CD4-positive, alpha-beta T cell treated with Interleukin-15 for 1 hour (primary cell): ENCODE measurements around the gene GPC6.

Source experiments
- DNase-seq: peaks from one replicate; pipeline ENCODE4 v3.0.0-alpha.2; 2020

GPC6 gene

GRCh38 chr13:93753639-93754038 is 527.0 kb downstream of the GPC6 start:
- DNase-seq: no peak

DNA sequence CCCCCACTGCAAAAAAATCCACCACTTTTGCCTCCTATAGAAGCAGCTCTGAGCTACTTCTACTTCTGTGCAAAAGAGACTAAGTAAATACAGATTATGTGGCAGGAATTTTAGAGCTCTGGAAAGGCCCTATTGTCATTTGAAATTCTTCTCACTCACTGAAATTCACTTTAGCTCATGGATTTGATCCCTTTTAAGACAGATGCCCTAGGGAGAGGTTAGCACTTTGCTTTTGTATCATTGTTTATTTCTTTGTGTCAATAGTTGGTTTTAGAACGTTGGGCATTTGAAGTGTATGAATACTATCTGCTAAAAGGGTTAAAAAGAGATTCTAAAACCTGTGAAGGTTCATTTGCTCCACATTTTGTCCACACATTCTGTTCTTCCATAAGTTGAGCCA is 528.7 kb downstream of the GPC6 start:
- DNase-seq: no peak

GRCh38 chr13:93758575-93758974 is 532.0 kb downstream of the GPC6 start:
- no peak for DNase-seq

GRCh38 chr13:93762708-93763426 is 536.3 kb downstream of the GPC6 start:
- no peak for DNase-seq

DNA sequence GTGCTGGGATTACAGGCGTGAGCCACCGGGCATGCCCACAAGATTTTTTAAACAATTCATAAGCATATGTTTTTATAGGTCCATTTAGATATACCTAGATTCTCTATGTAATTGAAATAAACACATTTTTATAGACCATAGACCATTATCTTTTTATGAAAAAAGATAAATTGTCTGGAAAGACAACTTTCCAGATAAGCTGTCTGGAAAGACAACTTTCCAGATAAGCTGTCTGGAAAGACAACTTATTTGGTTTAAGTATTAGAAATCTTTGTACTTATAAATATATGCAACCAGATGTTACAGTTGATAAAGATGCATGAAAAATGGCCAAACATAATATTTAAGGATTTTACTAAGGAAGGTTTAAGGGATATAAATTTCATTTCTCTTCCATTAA is 538.5 kb downstream of the GPC6 start:
- DNase-seq: no peak

DNA sequence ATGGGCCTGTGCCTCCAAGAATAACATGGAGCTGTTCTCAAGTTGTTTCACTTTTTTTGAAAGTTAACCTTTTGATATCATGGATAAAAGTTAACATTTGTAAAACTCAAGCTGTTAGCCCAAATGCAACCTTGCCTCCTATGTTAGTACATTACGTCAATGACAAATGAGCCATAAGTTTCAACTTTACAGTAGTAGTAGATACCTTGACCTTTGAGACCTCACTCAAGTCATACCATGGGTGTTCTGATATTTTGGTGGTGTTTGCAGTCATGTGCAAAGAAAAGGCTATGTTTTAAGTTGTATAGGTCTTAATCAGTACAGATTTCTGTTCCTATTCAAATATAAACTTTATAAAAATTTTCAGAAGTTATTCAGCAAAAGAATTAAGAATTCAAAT is 539.2 kb downstream of the GPC6 start:
- DNase-seq: no peak

GRCh38 chr13:93766719-93767118 is 540.1 kb downstream of the GPC6 start:
- DNase-seq: no peak

- DNase-seq: no peak
Measured at GRCh38 chr13:93767180-93767916, 540.7 kb downstream of the GPC6 start.

DNA sequence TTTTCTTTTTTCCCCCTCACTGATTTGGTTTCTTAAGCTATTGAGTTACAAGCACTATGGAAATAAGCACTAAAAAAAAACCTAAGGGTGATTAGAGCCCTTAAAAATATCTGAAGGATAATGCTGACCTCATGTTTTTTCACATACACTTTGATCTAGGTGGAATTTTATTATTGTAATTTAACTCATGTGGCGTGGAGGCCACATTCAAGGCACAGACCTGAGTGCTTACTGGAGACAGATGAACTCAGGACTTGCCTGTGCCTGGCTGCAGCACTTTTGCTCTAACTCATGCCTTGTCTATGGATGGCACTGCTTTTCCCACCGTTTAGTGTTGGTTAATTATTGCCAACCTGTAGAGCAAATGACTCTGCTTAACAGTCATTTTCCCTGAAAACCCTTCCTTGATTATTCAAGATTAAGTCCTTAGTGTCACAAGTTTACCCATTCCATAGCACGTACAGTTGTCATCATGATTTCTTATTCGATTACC is 541.4 kb downstream of the GPC6 start:
- no peak for DNase-seq

DNA sequence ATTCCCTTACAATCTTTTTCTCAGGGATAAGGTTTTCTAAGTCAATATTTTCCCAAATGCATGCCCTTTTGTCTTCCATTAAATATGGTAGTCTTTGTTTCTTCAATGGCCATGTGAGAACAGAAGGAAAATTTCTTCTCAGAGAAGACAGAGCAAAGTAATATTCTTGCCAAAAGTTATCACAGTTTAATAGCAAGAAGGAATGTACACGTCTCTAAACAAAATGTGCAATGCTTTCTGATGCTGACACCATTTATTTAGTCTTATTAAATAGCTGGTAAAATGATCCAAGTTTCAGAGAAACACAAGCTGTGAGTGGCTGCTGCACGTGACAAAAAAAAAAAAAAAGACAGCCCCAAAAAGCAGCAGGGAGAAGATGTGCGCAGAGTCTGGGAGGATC is 542.5 kb downstream of the GPC6 start:
- DNase-seq: no peak

- no peak for DNase-seq
Measured at GRCh38 chr13:93769607-93770006, 543.0 kb downstream of the GPC6 start.

DNA sequence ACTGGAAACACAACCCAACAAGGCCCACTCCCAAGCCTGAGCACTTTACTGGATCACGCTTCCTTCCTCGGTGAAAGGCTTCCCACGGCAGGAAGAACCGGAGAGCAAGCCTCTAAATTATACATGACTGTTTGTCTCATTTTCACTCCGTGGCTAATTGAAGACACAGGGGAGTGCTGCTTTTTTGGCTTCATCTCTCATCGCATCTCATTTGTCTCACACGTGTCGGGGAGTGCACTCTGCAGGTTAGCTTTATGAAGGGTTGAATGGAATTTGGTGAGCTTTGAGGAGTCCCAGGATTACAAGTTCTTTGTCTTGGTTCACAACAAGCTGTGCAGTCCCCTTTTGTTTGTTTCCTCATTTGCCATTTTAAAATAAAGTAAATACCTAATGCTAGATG is 544.6 kb downstream of the GPC6 start:
- DNase-seq: no peak

DNA sequence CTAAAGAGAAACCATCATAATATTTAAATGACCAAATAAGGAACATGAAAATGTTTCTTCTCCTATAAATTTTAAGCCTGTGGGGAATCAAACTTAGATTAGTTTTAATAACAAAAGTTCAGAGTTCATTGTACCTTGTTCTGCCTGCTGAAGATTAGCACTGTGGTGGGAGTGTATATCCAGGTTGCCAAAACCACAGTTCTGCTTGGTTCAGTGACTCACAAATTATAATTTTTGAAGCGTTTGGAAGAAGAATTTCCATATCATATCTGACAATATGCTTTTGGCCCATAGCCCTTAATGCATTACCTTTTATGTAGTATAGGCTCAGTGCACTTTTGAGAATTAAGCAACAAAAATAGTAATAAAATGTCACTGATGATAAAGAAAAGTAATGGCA is 545.2 kb downstream of the GPC6 start:
- DNase-seq: no peak

DNA sequence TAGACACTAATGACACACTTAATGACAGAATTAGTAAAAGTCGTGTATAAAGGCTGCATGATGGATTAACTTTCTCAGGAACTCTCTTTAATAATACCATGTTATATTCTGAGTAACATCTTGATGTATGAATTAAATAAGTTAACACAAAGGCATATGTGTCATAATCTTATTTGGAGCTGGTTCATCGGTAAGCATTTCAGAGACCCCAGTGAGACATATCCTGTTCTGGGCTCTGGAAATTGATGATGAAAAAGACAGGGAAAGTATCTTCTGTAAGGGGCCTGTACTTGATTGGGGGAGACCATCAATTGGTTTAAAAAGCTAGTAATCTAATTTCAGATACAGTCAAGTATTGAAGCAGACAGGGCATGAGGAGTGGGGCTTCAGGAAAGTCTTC is 547.9 kb downstream of the GPC6 start:
- DNase-seq: no peak

DNA sequence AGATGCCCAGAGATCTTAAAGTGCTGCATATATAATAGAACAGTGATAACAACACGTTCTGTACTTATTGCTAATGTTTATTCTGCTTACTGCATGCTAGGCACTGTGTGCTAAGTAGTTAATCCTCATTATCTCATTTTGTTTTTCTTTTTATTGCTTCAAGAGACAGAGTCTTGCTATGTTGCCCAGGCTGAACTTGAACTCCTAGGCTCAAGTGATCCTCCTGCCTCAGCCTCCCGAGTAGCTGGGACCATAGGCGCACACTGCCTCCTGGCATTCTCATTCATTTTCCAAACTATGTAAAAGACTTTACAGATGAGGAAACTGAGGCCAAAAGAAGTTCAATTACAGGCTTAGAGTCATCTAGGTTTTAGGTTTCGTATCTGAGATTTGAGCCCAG is 548.4 kb downstream of the GPC6 start:
- no peak for DNase-seq

DNA sequence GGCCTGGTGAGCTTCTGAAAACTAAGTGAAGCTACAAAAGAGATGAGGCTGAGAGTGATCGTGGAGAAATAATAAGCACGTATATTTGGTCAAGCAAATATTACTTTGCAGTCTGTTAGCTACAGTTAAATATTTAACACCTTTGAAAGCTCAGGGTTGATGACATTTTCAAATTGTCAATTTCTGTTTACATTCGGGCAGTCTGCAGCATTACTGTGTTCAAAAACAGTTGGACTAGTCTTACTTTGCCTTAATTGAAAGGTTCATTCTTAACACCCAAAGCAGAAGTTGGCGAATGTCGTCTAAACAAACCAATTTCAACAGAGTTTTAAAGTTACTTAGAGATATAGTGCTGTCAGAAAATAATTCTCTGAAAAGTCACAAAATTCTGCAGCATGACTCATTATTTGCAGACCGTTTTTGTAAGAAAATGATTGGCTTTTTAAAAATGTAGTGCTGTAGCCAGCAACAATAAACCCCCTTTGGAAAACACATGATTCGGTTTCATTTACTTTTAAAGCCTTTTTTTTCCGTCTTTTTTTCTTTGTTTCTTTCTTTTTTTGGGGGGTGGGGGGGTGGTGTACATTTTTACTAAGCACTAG is 549.0 kb downstream of the GPC6 start:
- no peak for DNase-seq

- DNase-seq: no peak
Measured at GRCh38 chr13:93776936-93777335, 550.3 kb downstream of the GPC6 start.

DNA sequence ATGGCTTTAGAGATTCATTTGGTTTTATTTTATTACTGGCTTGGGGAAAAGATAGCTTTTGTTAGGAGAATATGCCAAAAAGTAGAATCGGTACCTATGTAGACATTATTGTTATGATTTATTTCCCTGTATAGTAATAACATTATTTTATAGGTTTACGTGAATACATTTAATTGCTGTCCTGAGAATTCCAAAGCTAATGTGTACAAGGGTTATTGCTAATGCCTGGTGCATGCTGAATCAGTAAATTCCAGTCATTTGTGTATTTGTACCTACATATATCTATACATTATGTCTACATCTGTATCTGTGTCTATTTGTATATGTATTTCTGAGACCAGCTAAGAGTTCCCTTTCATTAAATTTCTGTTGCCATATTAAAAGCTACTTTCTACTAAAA is 550.9 kb downstream of the GPC6 start:
- DNase-seq: no peak

- DNase-seq: no peak
Measured at GRCh38 chr13:93778548-93778947, 551.9 kb downstream of the GPC6 start.

- DNase-seq: no peak
Measured at GRCh38 chr13:93784191-93784590, 557.6 kb downstream of the GPC6 start.

DNA sequence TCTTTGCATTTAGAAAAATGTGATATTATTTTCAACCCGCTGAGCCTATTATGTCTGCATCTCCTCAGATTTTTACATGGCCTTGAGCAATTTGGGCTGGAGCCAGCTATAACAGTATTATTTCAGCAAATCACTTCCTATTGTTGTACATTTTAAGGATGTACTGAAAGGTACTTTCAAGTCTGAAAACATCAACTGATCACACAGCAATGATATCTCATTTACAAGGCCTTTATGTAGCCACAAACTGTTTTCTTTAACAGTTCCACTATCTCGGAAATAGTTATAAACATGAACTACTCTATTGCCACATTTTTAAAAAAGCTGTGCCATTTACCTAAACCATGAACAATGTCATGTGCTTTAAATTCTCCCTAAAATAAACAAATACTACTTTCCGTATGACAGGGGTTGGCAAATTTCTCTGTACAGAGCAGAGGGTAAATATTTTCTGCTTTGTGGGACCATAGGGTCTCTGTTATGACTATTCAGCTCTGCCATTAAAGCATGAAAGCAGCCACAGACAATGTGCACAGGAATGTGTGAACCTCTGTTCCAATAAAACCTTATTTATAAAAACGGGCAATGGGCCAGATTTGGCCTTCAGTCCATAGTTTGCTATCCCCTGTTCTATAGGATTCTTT is 560.4 kb downstream of the GPC6 start:
- DNase-seq: no peak

DNA sequence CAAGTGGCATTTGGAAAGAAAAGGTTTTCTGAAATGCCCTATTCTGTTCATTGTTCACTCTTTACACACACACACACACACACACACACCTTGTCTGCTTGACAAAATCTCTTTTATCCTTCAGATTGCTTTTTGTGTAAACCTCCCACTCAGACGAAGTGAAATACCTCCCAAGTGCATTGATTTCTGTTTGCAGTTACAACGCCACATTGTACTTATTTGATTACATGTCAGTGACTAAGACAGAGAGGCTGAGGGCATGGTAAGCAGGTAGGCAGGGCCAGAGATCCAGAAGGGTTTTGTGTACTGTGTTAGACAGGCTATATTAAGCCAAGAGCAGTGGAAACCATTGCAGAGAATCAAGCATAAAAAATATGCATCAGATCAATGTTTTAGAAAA is 561.8 kb downstream of the GPC6 start:
- no peak for DNase-seq

- no peak for DNase-seq
Measured at GRCh38 chr13:93789058-93789457, 562.5 kb downstream of the GPC6 start.
